Stimulated activated CD8-positive, alpha-beta memory T cell treated with anti-CD3 and anti-CD28 coated beads, Interleukin-4, amount 100 ng/mL, for 48 hours (primary cell): ENCODE results near the gene STK39.

Experiments
- DNase-seq: peaks from one replicate; pipeline ENCODE4 v3.0.0-alpha.2; 2020

STK39 gene

DNA sequence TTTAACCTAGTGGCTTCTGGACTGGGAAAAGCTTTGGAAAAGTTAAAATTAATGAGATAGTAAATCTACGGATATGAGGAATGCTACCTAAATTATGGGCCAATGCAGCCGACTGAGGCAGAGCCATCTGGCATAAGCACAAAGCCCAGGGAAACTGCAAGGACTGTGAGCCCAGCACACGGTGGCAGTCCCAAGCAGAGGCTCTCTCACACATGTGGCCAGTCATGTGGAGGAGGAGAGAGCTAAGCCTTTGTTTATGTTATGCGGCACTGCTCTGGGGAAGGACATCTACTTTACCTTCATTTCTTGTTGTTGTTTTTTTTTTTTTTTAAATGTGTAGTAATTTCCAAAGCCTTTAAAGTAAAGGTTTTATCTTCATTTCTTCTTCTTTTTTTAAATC is 267.0 kb downstream of the STK39 start:
- DNase-seq: no peak

- DNase-seq: no peak
These were observed 274.6 kb downstream of the STK39 start for GRCh38 chr2:167972746-167973145.

- DNase-seq: no peak
These were observed 275.4 kb downstream of the STK39 start for GRCh38 chr2:167972020-167972419.

GRCh38 chr2:167966937-167967913 is 280.2 kb downstream of the STK39 start:
- DNase-seq: no peak

GRCh38 chr2:167965907-167966761 is 281.3 kb downstream of the STK39 start:
- no peak for DNase-seq

- DNase-seq: no peak
These were observed 282.6 kb downstream of the STK39 start for GRCh38 chr2:167964650-167965413.

DNA sequence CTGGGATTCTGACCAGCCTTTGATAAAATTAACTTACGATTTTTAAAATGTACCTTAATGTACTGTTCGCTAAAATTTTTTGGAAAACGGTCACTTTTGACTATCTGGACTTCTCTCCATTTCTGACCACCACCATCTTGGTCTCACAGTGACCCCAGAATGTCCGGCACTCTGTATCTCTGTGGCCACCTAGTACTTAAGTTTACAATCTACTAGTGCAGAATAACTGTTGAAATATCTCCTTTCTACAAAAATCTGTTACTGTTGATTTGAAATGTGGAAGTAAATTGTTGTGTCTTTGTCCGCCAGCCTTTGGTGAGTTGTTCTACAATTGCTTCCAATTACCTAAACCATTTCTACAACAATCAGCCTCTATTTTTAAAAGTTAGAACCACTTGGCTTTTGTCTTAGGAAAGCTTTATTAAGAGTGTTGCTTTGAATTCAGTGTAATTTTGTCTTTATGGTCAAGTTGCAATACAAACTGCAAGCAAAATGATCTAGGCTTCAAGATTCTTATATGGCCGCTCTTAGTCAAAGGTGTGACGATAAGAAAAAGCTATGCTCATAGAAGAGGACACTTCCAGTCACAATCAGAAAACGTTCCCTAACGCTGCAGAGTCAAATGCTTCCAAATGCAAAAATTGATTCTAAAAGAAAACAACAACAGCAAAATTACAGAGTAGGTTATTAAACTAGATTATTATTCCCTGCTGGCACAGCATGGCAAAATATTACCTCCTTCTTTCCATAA is 283.3 kb downstream of the STK39 start:
- no peak for DNase-seq

- no peak for DNase-seq
These were observed 284.8 kb downstream of the STK39 start for GRCh38 chr2:167962436-167963226.

- no peak for DNase-seq
These were observed 285.8 kb downstream of the STK39 start for GRCh38 chr2:167961536-167962048.

DNA sequence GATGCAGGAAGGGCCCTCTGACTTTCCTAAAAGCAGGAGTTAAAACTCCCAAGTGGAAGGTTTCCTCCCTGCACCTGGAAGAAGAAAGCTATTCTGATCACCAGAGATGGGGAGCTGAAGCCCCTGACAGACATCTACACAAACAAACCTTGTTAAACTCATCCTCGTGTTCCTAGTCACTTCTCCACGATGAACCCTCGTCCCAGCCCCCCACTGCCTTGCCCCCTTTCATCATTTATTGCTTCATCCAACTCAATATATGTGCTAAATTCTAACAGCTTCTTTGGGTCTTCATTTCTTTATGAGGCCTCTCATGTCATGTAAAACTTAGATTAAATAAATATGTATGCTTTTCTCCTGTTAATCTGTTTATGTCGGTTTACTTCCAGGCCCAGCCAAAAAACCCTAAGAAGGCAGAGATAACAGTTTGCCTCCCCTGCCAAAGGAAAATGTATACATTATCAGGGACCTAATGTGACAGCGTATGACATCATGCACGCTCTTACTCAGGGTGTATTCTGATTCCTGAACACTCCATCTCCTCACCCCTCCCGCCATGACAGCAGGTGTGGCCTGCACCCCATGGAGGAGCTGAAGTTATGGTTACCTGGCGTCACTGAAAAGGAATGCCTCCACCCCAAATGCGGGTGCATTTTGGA is 287.2 kb downstream of the STK39 start:
- no peak for DNase-seq

DNA sequence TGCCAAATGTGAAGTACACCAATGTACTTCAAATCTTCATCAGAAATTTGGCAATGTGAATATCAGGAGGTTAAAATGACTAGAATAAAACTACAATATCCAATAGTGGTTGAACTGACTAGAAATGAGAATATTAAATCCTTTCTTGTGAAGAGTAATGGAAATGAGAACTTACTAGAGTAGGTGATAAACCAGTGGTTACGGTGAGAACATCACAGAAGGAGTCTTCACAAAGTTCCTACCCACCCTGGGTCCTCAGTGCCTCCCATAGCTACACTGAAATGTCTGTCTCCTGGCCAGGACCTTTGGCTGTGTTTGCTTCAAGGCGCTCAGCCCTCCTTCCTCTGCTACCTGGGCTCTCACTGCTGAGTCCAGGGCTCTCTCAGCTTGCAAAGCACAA is 289.7 kb downstream of the STK39 start:
- no peak for DNase-seq

DNA sequence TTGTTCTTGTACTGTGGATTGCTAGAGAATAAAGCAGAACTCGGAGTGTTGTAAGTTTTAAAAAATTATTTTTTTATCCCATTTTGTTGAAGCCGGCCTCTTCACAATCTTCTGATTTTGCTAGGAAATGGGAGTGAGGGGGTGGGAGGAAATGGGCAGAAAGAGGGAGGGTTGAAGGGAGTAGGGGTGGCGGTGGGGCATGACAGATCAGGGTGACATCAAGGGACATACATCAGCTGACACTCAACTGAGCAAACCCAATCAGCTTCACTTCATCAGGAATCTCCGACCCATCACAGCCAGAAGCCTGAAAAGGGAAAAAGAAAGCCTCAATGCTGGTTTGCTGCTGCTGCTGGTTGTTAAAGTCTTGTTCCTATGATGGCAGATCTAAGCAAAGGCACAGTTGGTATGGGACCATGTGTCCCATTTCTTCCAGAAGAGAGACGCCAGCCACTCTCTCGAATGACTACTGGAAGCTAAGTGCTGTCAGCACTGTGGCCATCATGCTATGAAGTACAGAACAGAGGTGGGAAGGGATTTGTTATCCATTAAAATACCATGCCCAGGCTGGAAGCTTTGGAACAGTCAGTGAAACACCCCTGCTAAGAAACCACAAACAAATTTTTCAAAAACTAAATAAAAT is 292.0 kb downstream of the STK39 start:
- no peak for DNase-seq

DNA sequence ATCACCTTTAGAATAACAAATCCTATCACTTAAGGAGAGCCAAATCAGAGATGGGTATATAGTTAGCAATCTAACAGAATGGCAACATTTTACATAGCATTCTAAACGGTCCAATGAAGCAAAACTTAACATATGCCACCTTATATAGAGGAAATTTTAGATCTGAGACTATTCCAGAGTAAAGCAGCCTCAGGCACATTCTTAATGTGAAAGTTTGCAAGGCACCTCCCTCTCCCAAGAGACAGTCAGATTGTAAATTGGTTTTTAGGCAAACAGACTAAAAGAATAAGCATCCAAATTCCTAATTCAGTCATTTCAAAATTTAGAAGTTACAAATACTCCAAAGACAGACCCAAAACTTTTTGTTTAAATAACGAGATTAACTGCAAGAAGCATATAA is 292.9 kb downstream of the STK39 start:
- DNase-seq: no peak

GRCh38 chr2:167953776-167954175 is 293.6 kb downstream of the STK39 start:
- DNase-seq: no peak

DNA sequence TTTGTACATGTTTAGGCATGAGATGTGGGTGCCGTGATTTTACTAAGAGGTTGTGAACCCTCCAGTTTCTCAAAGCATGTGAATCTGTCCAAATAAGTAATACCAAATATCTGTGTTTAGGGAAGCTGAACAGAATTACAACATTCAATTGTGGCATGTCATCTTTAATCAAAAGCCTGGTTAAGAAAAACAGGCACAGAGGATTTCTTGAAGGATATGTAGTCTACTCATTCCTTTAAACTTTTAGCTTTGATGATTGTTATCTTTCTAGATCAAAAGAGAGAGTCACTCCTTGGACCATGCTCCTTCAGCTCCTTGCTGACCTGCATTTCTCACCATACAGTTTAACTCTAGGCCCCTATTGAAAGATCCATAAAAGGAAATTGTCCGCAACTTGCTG is 296.8 kb downstream of the STK39 start:
- no peak for DNase-seq

DNA sequence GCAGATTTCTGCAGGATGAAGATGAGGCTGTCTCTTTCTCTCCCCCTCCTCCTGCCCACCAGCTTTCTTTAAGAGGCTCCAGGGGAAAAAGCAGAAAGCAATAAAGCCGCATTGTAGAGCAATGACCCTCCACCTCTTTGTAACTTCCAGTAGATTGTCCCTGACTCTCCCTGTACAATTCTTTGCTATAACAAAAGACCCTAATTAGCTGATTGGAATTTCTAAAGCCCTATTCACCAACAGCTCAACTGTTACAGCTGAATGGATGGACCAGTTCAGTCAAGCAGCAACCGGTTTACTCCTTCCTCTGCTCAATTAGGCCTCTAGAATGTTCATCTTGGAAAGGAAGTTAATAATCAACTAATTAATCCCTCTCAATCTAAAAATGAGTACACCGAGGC is 301.0 kb downstream of the STK39 start:
- no peak for DNase-seq

DNA sequence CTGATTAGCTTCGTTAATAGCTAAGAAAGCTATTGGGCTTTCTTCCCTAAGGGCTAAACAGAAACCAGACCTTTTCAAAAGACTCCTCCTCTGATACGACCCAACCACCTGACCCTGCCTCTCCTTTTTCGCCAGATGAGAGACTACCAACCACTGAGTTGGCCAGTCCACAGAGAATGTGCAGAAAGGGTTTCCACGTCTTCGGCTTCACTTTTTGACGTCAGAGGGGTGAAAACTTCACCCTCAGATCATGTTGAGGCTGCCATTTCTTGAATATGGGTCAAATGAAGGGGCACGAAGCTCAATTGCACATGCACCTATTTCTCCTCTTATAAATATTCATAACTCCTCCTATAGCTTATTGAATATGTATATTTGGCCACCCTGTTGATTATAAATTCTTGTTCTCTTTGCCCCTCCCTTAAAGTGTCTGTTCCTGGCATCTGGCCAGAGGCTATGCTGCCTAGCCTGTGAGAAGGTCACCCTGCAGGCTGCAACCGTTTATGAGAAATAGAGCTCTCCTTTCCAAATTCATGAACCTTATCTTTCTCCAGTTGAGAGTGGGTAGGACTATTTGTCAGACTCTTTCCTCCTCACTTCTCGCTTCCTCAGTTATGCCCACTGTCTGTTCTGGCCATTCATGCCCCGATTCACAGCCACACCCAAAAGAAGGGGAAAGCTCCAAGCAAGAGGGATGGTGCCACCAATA is 301.6 kb downstream of the STK39 start:
- no peak for DNase-seq

GRCh38 chr2:167944825-167945659 is 302.4 kb downstream of the STK39 start:
- DNase-seq: no peak
